GM21825 (cell line): ENCODE measurements around the gene OR4D9.

Experiments used
- ATAC-seq: cut with Tn5 transposase; IDR thresholded peaks from one replicate; pipeline ENCODE4 v1.9.1; 2021; ENCODE audit warnings: mild to moderate bottlenecking, moderate library complexity; ENCODE audit not compliant: unreplicated experiment

Gene OR4D9

DNA sequence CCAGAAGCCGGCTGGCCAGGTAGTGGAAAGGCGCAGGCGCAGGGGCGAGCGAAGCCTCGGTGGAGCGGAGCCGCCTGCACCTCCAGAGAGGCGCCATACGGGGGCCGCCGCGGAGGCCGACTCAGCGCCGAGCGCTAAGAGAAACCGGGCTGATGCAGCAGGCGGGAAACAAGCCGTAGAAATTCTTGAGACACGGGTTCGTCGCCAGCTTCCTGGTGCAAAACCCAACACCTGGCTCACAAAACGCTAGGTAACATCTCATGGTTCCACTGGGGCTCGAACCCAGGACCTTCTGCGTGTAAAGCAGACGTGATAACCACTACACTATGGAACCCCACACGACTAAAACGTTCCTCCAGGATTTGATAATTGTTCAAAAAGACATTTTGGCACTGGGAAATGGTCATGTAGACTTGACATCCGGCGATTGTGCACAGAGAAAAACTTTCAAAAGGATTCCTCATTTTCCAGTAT is 39.1 kb downstream of the OR4D9 start:
- peak; percentile 87 for ATAC-seq

- peak; percentile 36 for ATAC-seq
Measured at GRCh38 chr11:59550842-59551658, 39.7 kb downstream of the OR4D9 start.

- ATAC-seq, result no peak
Measured at GRCh38 chr11:59551659-59552521, 40.6 kb downstream of the OR4D9 start.

DNA sequence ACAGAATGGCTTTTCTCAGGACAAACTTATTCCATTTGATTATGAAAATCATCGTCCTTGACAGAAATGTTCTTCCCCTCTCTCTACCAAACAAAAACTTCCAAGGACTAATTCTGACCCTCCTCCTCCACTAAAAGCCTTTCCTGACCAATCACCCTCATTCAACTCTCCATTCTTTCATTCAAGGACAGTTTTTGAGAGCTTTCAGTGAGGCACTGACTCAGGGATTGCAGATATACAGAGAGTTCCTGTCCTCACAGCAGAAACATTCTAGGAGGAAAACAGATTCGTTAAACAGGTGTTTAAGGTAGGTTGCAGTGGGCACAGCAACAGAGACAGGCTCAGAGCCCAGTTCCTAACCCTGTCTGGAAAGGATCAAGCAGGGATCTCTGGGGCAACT is 41.5 kb downstream of the OR4D9 start:
- no peak for ATAC-seq

DNA sequence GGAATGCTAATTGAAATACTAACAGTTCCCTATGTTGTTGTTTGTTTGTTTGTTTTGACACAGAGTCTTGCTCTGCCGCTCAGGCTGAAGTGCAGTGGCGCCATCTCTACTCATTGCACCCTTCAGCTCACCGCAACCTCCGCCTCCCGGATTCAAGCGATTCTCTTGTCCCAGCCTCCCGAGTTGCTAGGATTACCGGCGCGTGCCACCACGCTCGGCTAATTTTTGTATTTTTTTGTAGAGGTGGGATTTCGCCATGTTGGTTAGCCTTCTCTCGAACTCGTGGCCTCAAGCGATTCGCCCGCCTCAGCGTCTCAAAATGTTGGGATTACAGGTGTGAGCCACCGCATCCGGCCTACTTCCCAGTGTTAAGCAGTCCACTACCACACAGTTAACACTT is 42.0 kb downstream of the OR4D9 start:
- ATAC-seq, result no peak

DNA sequence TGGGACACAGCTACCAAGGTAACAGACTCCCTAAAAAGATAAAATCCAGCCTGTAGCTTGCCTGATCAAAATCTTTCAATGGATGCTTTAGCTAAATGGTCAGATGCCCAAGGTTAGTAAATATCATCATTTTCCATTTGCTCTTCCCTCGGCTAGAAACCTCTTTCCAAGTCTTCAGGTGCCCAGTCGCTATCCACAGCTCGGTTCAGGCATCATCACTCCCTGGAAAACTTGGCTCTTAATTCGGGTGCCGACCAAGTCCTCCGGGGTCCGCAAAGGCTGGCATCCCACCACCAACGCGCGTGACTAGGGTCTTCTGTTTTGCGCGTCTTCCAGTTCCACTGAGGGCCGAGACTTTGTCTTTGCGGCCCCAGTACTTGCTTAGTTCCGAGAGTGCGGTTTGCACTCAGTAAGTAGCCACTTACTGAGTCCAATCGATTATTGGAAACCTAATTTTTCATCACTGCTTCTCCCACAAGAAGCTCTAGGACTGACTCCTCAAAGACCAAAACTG is 44.3 kb downstream of the OR4D9 start:
- ATAC-seq, result no peak

- no peak for ATAC-seq
Measured at GRCh38 chr11:59556115-59556916, 45.0 kb downstream of the OR4D9 start.

GRCh38 chr11:59556917-59557348 is 45.6 kb downstream of the OR4D9 start:
- peak; percentile 18 for ATAC-seq

- no peak for ATAC-seq
Measured at GRCh38 chr11:59558270-59558643, 46.9 kb downstream of the OR4D9 start.

GRCh38 chr11:59559886-59560285 is 48.5 kb downstream of the OR4D9 start:
- ATAC-seq, result no peak

DNA sequence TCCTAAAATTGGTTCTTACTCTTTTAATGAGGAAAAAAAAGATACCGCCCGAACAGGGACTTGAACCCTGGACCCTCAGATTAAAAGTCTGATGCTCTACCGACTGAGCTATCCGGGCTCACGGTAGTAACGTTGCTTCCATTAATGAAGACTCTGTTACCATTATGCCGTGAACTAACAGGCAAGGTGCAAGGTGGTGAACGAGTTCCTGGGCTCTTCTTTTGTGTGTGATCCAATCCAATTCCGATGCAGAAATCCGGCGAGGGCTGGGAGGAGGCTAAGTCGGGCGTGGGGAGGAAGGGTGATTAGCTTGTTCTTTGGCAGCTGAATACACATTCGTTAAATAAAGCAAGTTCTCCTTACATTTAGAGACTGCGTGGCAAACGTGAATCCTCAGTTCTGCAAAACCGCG is 49.0 kb downstream of the OR4D9 start:
- ATAC-seq, result peak; percentile 22

GRCh38 chr11:59560702-59561473 is 49.5 kb downstream of the OR4D9 start:
- ATAC-seq, result peak; percentile 37

GRCh38 chr11:59562292-59562691 is 51.0 kb downstream of the OR4D9 start:
- no peak for ATAC-seq
